ENCODE measurements around the gene GABBR2. TPM values are rescaled to one million over a fixed set of nuclear protein-coding genes. Genes with fewer than 3 reads are reported as not detected.

The GABBR2 gene
- total and polyA plus RNA-seq, 2 donors (not counting 1 experiment from before 2014, with no cell fraction given) = 0.03 TPM; not detected in 1

- CTCF ChIA-PET = no interaction called here
- ATAC-seq (ENCODE audit: low read depth) = no peak
- 84% methylated on average over 9 of the region's 12 CpGs for WGBS (ENCODE audit: insufficient coverage)
Measured at GRCh38 chr9:98455256-98456155, 253.2 kb downstream of the GABBR2 start.

More at GRCh38 chr9:98455256-98456155, 253.2 kb downstream of the GABBR2 start:
- Histone ChIP-seq H2AFZ (ENCODE audit: insufficient read depth, low read depth, low read length, poor library complexity, severe bottlenecking) (no peak overlapping the region), H3K79me2 (ENCODE audit: control insufficient read depth, insufficient read depth, low read length) (no peaks in the 10 kb centered on the region), H3K4me3 (ENCODE audit: control extremely low read depth in 1 of 5, extremely low read depth in 1 of 5, insufficient read depth in 1 of 5, low read depth in 2 of 5, low read length in 4 of 5) (no peak overlapping the region), H3K36me3 (replicated peaks in 1 of 2; ENCODE audit: control extremely low read depth in 1 of 2, control insufficient read depth in 1 of 2, extremely low read depth in 1 of 2, insufficient read depth in 2 of 2, low read length in 1 of 2) (no peaks in the 10 kb centered on the region), H3K9me3 (ENCODE audit: control extremely low read depth in 1 of 3, control insufficient read depth in 2 of 3, insufficient read depth in 1 of 3, low read length in 2 of 3) (peaks cover 3 to 8% (median 5%) of the 10 kb centered on the region in 3 donors), H3K27ac (ENCODE audit: low read length in 2 of 2) (no peak overlapping the region), H3K4me2 (replicated peaks; ENCODE audit: low read depth, low read length, poor library complexity, severe bottlenecking) (no peak overlapping the region), H3K4me1 (ENCODE audit: control insufficient read depth in 2 of 2, insufficient read depth in 2 of 2, low read length in 2 of 2) (no peaks in the 10 kb centered on the region), H4K20me1 (ENCODE audit: control insufficient read depth, insufficient read depth, low read length, poor library complexity, severe bottlenecking) (no peaks in the 10 kb centered on the region), H3K9ac (ENCODE audit: low read length) (no peak overlapping the region), H3K27me3 (replicated peaks in 1 of 4; ENCODE audit: control extremely low read depth in 1 of 4, control insufficient read depth in 3 of 4, insufficient read depth in 4 of 4, low read length in 3 of 4) (peaks cover 0 to 11% (median 1%) of the 10 kb centered on the region in 4 experiments)
- Mint-ChIP-seq H3K4me1 (no peaks in the 10 kb centered on the region), H3K27ac (no peak overlapping the region), H3K9me3 (ENCODE audit: insufficient read depth) (peaks cover 5% of the 10 kb centered on the region), H3K4me3 (no peak overlapping the region), H3K27me3 (peaks cover 35% of the 10 kb centered on the region)
- intact Hi-C loops (cut with micrococcal nuclease) = no loop called here
- DNase-seq = no peak
- TF ChIP-seq CTCF (IDR thresholded peaks at IDR 0.05) (no peak), EZH2 (IDR thresholded peaks at IDR 0.05; ENCODE audit: borderline replicate concordance, insufficient read depth, low read depth, low read length, poor library complexity, severe bottlenecking) (no peak)
- POLR2A ChIA-PET = no interaction called here

Data from B cell (primary cell).